ENCODE data around the gene MASP2. TPM values are rescaled to one million over a fixed set of nuclear protein-coding genes. Genes with fewer than 3 reads are reported as not detected.

MASP2 gene
- total and polyA plus RNA-seq, 10 of the 15 experiments (the other 5 are each of a cell fraction or from before 2014, with no cell fraction given): 0.04 to 0.21 (median 0.06) TPM; not detected in 7

DNA sequence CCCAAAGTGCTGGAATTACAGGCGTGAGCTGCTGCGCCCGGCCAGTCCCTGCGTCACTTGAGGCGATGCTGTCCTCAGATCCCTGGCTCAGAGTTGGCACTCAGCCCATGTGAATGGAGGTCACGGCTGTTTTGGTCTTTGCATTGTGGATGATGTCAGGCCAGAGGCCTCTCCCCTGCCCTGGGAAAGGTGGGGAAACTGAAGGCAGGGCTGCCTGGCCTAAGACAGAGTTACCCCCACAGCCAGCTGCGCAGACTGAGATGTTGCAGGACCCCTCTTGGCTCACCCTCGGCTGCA is 821 bp downstream of the MASP2 start (continued):
- TF ChIP-seq, protein P1, sequence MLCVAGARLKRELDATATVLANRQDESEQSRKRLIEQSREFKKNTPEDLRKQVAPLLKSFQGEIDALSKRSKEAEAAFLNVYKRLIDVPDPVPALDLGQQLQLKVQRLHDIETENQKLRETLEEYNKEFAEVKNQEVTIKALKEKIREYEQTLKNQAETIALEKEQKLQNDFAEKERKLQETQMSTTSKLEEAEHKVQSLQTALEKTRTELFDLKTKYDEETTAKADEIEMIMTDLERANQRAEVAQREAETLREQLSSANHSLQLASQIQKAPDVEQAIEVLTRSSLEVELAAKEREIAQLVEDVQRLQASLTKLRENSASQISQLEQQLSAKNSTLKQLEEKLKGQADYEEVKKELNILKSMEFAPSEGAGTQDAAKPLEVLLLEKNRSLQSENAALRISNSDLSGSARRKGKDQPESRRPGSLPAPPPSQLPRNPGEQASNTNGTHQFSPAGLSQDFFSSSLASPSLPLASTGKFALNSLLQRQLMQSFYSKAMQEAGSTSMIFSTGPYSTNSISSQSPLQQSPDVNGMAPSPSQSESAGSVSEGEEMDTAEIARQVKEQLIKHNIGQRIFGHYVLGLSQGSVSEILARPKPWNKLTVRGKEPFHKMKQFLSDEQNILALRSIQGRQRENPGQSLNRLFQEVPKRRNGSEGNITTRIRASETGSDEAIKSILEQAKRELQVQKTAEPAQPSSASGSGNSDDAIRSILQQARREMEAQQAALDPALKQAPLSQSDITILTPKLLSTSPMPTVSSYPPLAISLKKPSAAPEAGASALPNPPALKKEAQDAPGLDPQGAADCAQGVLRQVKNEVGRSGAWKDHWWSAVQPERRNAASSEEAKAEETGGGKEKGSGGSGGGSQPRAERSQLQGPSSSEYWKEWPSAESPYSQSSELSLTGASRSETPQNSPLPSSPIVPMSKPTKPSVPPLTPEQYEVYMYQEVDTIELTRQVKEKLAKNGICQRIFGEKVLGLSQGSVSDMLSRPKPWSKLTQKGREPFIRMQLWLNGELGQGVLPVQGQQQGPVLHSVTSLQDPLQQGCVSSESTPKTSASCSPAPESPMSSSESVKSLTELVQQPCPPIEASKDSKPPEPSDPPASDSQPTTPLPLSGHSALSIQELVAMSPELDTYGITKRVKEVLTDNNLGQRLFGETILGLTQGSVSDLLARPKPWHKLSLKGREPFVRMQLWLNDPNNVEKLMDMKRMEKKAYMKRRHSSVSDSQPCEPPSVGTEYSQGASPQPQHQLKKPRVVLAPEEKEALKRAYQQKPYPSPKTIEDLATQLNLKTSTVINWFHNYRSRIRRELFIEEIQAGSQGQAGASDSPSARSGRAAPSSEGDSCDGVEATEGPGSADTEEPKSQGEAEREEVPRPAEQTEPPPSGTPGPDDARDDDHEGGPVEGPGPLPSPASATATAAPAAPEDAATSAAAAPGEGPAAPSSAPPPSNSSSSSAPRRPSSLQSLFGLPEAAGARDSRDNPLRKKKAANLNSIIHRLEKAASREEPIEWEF (IDR thresholded peaks at IDR 0.05; ENCODE audit: insufficient replicate concordance, low read depth, low read length): no peak
- TF ChIP-seq TCF3 (IDR thresholded peaks at IDR 0.05; ENCODE audit: borderline replicate concordance, insufficient read depth, low read depth, low read length) (no peak), IRF4 (IDR thresholded peaks at IDR 0.05; ENCODE audit: low read depth, low read length) (no peak), PAX8 (IDR thresholded peaks at IDR 0.05) (no peak), GATAD2B (conservative IDR thresholded peaks at IDR 0.05; ENCODE audit: low read depth) (no peak), ZBED1 (IDR thresholded peaks at IDR 0.05; ENCODE audit: borderline replicate concordance) (no peak), NFYB (IDR thresholded peaks at IDR 0.05; ENCODE audit: insufficient read depth, low read depth, low read length) (no peak), CBX3 (IDR thresholded peaks at IDR 0.05; ENCODE audit: borderline replicate concordance, low read depth) (no peak)

All from GM12878 (cell line).